CD4-positive, alpha-beta T cell (primary cell): Measurements from ENCODE around the gene RPS16. TPM values are rescaled to one million over a fixed set of nuclear protein-coding genes. Genes with fewer than 3 reads are reported as not detected.

Experiments used
- ATAC-seq: fragments of 200-7000 bp; cut with Tn5 transposase; one replicate; pipeline ENCODE4 v1.10.0; 2022; ENCODE audit warnings: mild to moderate bottlenecking; ENCODE audit not compliant: poor library complexity
- CTCF ChIA-PET: fragments of 350-600 bp; sonication (Branson Sonifier 250); formaldehyde crosslinking; loops from one replicate; lab custom pipeline; 2021; ENCODE audit warnings: antibody characterized with exemption, inconsistent platforms; lab: Charles Lee
- POLR2A ChIA-PET: fragments of 350-600 bp; sonication (Branson Sonifier 250); formaldehyde crosslinking; loops from one replicate; lab custom pipeline; 2021; ENCODE audit warnings: antibody characterized with exemption, inconsistent platforms; lab: Charles Lee
- DNase-seq, 14 experiments: peaks; one replicate each; pipeline ENCODE4 v3.0.0-alpha.2; 2013 to 2020; ENCODE audit warnings: mixed read lengths in 2 of 14
- H3K27ac ChIP-seq, 2 donors: one replicate each; pipeline versions ENCODE4 v1.5.1 to v1.7.0; 2013; ENCODE audit warnings: low read length in 2 of 2, low read depth in 1 of 2, mild to moderate bottlenecking in 1 of 2
- H3K27me3 ChIP-seq, 2 experiments: 1 replicate in 1 of 2; 2 replicates in 1 of 2; pipeline versions ENCODE4 v1.6.1 to v1.7.0; 2013; ENCODE audit warnings: low read length in 2 of 2, control low read depth in 1 of 2, mild to moderate bottlenecking in 1 of 2, moderate library complexity in 1 of 2; ENCODE audit not compliant: insufficient read depth in 2 of 2, control insufficient read depth in 1 of 2
- H3K36me3 ChIP-seq: one replicate; pipeline ENCODE4 v1.6.1; 2013; ENCODE audit warnings: low read length, control low read depth; ENCODE audit not compliant: insufficient read depth
- H3K4me1 ChIP-seq: one replicate; pipeline ENCODE4 v1.6.1; 2013; ENCODE audit warnings: low read length, control low read depth; ENCODE audit not compliant: insufficient read depth
- H3K4me3 ChIP-seq: one replicate; pipeline ENCODE4 v1.5.1; 2013; ENCODE audit warnings: mild to moderate bottlenecking, low read length, moderate library complexity
- H3K9me3 ChIP-seq, 2 experiments: 1 replicate in 1 of 2; 2 replicates in 1 of 2; pipeline versions ENCODE4 v1.6.1 to v1.7.0; 2013; ENCODE audit warnings: low read length in 2 of 2, mild to moderate bottlenecking in 2 of 2, control low read depth in 1 of 2, moderate library complexity in 1 of 2; ENCODE audit not compliant: control insufficient read depth in 1 of 2, insufficient read depth in 1 of 2
- H3K27ac Mint-ChIP-seq: one replicate; pipeline ENCODE4 v1.8.0; 2020; ENCODE audit warnings: mixed read lengths
- H3K27me3 Mint-ChIP-seq: one replicate; pipeline ENCODE4 v1.8.0; 2021; ENCODE audit warnings: mixed read lengths
- H3K36me3 Mint-ChIP-seq: one replicate; pipeline ENCODE4 v1.8.0; 2021; ENCODE audit warnings: low read depth, mixed read lengths
- H3K4me1 Mint-ChIP-seq: one replicate; pipeline ENCODE4 v1.8.0; 2021; ENCODE audit warnings: low read depth, mixed read lengths
- H3K4me3 Mint-ChIP-seq: one replicate; pipeline ENCODE4 v1.8.0; 2020; ENCODE audit warnings: mild to moderate bottlenecking, mixed read lengths
- H3K9me3 Mint-ChIP-seq: one replicate; pipeline ENCODE4 v1.8.0; 2020; ENCODE audit warnings: mixed read lengths
- intact Hi-C, 2 experiments: fragments of 100-400 bp; cut with DNase I in 1 of 2; cut with micrococcal nuclease in 1 of 2; formaldehyde crosslinking; loops; one replicate each; pipeline versions ENCODE4 v1.15.1 to v1.9.0; 2023 to 2025; cut with DNase I, micrococcal nuclease
- total RNA-seq, 174 experiments: library from RNA in 2 of 174; stranded (reverse) in 2 of 174; gene quantifications; one replicate each; pipeline ENCODE4 v1.2.3 and lab custom pipeline; 2021 to 2026
- TF ChIP-seq, protein P1 (sequence below): fragments of 200-600 bp; IDR thresholded peaks from one replicate; pipeline ENCODE4 v1.8.0; 2022; ENCODE audit warnings: antibody characterized with exemption, mild to moderate bottlenecking

RPS16 gene
- total RNA-seq, 2 experiments from 2014 or later, result 4,625 to 4,839 TPM

GRCh38 chr19:39388657-39389056 lies 47.1 kb downstream of the RPS16 start:
- H3K36me3 Mint-ChIP-seq, result peaks cover 82% of the 10 kb centered on the region
- no peaks in the 10 kb centered on the region for H3K9me3 Mint-ChIP-seq
- H3K36me3 ChIP-seq, result peaks cover 71% of the 10 kb centered on the region
- peak overlapping the region; percentile 96 for H3K27ac Mint-ChIP-seq
- H3K4me1 ChIP-seq, result peaks cover 39% of the 10 kb centered on the region
- no peaks in the 10 kb centered on the region for H3K27me3 Mint-ChIP-seq
- POLR2A ChIA-PET, result no interaction called here
- DNase-seq (no peak), ATAC-seq (no peak)
- no peak overlapping the region for H3K4me3 ChIP-seq
- intact Hi-C loops, result no loop called here
- H3K9me3 ChIP-seq, result no peaks in the 10 kb centered on the region
- H3K4me3 Mint-ChIP-seq, result peak overlapping the region; percentile 62
- H3K4me1 Mint-ChIP-seq, result peaks cover 27% of the 10 kb centered on the region
- TF ChIP-seq, protein P1, sequence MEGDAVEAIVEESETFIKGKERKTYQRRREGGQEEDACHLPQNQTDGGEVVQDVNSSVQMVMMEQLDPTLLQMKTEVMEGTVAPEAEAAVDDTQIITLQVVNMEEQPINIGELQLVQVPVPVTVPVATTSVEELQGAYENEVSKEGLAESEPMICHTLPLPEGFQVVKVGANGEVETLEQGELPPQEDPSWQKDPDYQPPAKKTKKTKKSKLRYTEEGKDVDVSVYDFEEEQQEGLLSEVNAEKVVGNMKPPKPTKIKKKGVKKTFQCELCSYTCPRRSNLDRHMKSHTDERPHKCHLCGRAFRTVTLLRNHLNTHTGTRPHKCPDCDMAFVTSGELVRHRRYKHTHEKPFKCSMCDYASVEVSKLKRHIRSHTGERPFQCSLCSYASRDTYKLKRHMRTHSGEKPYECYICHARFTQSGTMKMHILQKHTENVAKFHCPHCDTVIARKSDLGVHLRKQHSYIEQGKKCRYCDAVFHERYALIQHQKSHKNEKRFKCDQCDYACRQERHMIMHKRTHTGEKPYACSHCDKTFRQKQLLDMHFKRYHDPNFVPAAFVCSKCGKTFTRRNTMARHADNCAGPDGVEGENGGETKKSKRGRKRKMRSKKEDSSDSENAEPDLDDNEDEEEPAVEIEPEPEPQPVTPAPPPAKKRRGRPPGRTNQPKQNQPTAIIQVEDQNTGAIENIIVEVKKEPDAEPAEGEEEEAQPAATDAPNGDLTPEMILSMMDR, result no peak
- no peak overlapping the region for H3K27ac ChIP-seq
- H3K27me3 ChIP-seq, result no peaks in the 10 kb centered on the region
- CTCF ChIA-PET, result no interaction called here

GRCh38 chr19:39386557-39386956 lies 49.2 kb downstream of the RPS16 start:
- H3K36me3 ChIP-seq, result peaks cover 79% of the 10 kb centered on the region
- no peaks in the 10 kb centered on the region for H3K9me3 Mint-ChIP-seq
- DNase-seq, result no peak
- POLR2A ChIA-PET, result no interaction called here
- H3K4me1 ChIP-seq, result peaks cover 20% of the 10 kb centered on the region
- TF ChIP-seq, protein P1, result no peak
- H3K4me1 Mint-ChIP-seq, result peaks cover 15% of the 10 kb centered on the region
- no peaks in the 10 kb centered on the region for H3K27me3 ChIP-seq
- no peak for ATAC-seq
- no peak overlapping the region for H3K4me3 Mint-ChIP-seq
- CTCF ChIA-PET, result no interaction called here
- peaks cover 91% of the 10 kb centered on the region for H3K36me3 Mint-ChIP-seq
- H3K9me3 ChIP-seq, result no peaks in the 10 kb centered on the region
- H3K27ac ChIP-seq, result no peak overlapping the region
- H3K4me3 ChIP-seq, result no peak overlapping the region
- peak overlapping the region; percentile 96 for H3K27ac Mint-ChIP-seq
- no peaks in the 10 kb centered on the region for H3K27me3 Mint-ChIP-seq
- intact Hi-C loops, result no loop called here

DNA sequence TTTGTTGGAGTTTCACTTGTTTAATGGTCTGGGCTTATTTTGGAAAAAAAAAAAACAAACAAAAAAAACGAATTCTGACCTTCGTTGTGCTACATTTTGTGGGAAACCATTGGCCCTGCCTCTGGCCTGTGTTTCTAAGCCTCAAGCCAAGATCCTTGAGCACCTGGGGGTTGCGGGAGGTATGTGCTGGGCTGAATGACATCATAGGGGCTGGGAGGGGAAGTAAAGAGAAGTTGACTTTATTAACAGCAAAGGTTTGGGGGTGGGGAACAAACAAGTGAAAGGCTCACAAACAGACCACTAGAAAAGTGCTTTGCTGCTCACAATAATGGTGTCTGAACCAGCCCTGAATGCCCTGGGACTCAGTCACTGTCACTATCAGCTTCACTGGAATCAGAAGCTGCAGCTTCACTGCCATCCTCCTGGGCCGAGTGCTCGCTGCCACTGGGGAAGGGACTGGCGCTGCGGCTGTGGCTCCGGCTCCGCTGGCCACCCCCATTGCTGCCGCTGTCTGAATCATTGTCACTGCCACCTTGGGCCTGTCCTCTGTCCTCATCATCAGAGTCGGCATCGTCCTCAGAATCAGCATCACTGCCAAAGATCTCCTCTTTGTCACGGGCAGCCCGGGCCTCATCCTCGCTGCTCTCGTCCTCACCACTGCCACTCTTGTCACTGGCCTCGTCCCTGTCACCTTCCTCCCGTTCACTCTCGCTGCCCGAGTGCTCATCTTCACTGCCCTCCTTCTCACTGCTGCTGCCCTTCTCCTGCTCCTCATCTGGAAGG lies 49.9 kb downstream of the RPS16 start:
- H3K9me3 ChIP-seq, result no peaks in the 10 kb centered on the region
- TF ChIP-seq, protein P1, result no peak
- peak overlapping the region; percentile 55 for H3K27ac Mint-ChIP-seq
- H3K4me1 ChIP-seq, result peaks cover 17% of the 10 kb centered on the region
- ChIA-PET POLR2A (no interaction called here), CTCF (no interaction called here)
- H3K4me3 ChIP-seq, result no peak overlapping the region
- no peak for ATAC-seq
- H3K4me3 Mint-ChIP-seq, result peak overlapping the region; percentile 54
- H3K9me3 Mint-ChIP-seq, result no peaks in the 10 kb centered on the region
- H3K4me1 Mint-ChIP-seq, result peaks cover 8% of the 10 kb centered on the region
- no peak for DNase-seq
- H3K27ac ChIP-seq, result no peak overlapping the region
- intact Hi-C loops, result no loop called here
- no peaks in the 10 kb centered on the region for H3K27me3 ChIP-seq
- no peaks in the 10 kb centered on the region for H3K27me3 Mint-ChIP-seq
- peaks cover 91% of the 10 kb centered on the region for H3K36me3 Mint-ChIP-seq
- peaks cover 86% of the 10 kb centered on the region for H3K36me3 ChIP-seq
